ENCODE results near the gene ADGRF3.
"Not testable (repeated sequence)": the region's sequence is repeated elsewhere in the genome, so short reads cannot be mapped to it uniquely, and the experiment has no call there.

Gene ADGRF3

DNA sequence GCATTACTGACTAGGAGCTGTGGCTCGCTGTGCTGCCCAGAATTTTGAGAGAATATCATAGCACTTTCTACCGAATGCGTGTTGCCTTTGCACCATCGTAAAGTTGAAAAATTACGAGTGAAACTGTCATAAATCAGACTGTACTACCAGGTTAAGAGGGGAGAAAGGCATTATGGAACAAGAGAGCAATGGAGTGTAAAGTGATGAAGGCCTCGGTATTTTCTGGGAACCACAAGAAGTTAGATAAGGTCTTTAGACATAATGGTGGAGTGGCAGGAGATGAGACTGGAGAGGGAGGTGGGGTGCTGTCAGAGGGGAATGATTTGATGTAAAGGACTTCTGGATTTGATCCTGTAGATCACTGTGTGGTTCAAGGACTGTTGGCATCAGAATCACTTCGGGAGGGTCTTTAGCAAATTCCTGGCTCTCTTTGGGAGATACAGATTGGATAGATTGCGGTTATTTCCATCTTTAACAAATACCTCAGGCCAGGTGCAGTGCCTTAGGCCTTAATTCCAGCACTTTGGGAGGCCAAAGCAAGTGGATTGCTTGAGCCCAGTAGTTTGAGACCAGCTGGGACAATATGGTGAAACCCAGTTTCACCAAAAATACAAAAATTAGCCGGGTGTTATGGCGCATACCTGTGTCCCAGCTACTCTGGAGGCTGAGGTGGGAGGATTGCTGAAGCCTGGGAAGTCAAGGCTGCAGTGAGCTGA lies 4.9 kb upstream of the ADGRF3 start:
- no peak for DNase-seq

DNA sequence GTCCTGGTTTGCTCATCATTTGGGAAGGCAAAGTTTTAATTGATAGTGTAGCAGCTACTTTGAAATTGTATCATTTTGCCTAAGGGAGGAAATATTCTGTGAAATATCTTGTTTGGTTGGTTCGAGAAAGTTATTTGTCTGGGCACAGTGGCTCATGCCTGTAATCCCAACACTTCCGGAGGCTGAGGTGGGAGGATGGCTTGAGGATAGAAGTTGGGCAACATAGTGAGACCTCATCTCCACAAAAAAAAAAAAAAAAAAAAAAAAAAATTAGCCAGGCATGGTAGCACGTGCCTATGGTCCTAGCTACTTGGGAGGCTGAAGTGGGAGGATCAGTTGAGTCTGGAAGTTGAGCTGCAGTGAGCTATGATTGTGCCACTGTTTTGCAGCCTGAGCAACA lies 3.1 kb upstream of the ADGRF3 start:
- DNase-seq: no peak

DNA sequence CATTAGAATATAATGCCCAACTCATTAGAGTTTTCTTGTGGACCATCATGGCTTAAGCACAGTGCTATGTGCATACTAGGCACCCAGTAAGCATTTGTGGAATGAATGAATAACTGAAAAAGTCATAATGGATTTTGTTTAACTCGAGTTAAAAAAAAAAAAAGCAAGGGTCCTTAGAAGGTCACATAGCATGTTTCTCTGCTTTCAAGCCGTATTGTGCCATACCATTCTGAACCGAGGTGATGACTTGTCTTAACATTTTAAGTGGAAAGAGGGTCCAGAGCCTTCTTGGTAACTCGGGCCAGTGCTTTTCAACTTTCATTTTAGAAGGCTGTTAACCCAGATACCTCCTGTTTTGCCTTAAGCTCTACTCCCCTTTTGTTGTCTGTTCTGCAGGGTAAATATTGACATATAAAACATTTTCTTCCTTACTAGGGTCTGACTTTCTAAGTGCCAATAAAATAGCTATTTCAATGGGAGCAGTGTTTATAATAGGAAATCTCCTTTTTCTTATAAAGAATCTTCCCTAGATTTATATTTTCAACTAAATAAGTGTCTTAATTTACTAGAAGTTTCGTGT lies 787 bp upstream of the ADGRF3 start:
- DNase-seq: no peak

DNA sequence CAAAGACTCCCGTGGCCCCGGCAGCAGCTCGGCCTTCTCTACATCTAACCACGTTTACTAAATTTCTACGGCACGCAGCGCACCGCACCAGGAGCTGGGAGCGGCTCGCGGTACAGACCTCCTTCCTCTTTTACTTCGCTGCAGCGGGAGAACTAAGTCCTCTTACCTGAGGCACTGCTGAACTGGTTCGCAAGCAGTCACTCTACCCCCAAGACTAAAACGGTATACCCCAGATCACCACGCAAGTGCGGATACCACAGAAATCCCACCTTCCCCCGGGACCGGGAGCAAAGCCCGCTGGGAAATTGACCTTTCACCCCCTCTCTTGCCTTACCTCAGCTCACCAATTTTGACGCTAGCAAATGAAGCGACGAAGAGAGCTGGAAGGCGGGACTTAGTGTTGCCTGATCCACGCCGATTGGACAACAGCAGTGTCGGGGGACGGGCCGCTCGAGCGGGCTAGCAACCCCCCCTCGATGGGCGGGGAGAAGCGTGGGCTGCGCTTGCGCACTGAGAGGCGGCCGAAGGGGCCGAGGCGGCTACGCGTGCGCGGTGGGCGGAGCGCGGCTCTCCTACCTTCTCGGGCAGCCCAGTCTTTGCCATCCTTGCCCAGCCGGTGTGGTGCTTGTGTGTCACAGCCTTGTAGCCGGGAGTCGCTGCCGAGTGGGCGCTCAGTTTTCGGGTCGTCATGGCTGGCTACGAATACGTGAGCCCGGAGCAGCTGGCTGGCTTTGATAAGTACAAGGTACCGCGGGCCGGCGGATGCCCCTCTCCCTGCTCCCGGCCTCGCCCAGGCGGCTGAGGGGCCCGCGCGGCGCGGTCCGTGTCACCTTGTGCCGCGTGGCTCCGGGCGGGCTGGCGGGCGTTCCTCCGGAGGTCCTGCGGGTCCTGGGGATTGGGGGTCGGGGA lies 790 bp downstream of the ADGRF3 start, which contains the start of gene SELENOI:
TSS of gene SELENOI (plus strand) at position 599 of the 909 bp plus-strand sequence. CDS start at position 689, 90 bp downstream.
- peak; percentile 99 for DNase-seq

DNA sequence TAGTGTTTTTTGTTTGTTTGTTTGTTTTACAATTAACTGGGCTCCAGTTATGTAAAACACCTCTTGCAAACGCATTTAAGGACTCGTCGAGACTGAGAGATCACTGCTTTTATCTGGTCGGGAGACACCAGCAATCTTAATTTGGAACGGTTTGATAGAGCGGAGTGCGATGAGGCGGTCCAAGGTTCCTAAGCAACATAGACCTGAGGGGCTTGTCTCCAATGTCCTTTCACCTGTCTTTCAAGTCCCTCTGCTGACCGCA lies 1.4 kb downstream of the ADGRF3 start:
- DNase-seq: no peak

DNA sequence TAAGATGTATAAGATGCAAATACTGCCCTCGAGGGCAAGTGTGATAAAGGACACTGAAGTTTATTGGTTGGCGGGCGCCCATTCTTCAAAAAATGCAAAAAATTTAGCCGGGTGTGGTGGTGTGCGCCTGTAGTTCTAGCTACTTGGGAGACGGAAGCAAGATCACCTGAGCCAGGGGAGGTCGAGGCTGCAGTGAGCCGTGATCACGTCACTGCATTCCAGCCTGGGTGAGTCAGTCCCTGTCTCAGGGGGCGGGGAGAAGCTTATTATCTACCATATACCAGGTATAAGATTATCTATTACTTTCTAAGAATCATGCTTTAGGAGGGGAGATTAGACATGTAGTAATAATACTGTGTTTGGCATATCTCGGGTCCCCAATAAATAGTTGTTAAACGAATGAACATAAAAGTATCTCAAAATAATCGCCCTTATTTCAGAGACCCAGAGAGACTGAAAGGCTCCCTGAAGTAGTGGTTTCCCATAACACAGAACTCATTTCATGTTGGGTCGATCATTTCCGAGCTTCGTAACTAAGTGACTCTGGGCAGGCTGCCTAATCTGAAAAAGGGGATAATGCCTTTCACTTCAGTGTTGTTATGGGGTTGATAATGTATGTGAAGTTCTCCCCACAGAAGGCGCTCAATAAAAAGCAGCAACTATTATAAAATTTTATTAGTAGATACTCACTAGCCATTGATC lies 1.9 kb downstream of the ADGRF3 start:
- no peak for DNase-seq

DNA sequence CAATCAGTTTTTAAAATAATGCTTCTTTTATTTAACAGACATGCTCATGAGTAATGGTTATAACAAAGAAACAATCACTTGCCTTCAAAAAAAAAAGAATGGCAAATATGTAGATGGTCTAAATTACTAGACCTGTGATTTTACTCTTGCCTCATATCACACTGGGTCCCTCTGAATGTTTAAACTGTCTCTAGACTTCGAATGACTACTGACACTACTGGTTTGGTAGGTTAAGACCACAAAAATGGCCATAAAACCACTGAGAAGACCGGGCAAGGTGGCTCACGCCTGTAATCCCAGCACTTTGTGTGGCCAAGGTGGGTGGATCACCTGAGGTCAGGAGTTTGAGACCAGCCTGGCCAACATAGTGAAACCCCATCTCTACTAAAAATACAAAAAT lies 5.8 kb downstream of the ADGRF3 start:
- DNase-seq: no peak

DNA sequence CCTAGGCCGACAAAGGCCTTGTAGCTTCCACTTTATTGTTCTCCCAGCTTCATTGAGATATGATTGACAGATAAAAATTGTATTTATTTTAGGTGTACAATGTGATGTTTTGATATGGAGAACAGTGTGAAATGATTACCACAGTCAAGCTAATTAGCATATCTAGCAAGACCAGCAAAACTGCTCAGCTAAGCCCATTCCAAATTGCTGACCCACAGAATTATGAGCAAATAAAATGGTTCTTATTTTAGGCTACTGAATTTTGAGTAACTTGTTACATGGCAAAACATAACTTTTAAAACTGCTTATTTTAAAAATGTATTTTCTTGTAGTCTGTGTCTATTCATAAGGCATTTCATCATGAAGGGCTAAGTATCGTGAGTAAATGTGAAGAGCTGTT lies 9.3 kb downstream of the ADGRF3 start:
- no peak for DNase-seq

DNA sequence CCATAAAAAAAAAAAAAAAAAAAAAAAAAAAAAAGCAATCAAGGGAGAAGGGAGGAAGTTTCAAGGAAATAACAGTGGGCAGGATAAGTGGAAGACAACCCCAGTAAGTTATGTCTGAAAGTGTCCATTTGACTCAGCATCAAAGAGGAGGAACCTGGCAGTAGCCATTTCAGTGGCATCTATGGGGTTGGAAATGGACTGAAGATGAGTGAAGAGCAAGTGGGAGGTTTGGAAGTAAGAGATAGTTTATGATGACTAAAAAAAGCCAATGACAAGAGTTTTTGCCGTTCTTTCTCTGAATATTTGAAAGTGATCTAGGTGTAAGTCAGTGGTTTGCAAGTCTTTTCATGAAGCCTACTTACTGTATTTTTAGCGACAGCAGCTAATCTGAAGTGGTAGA lies 9.9 kb downstream of the ADGRF3 start:
- DNase-seq: no peak

DNA sequence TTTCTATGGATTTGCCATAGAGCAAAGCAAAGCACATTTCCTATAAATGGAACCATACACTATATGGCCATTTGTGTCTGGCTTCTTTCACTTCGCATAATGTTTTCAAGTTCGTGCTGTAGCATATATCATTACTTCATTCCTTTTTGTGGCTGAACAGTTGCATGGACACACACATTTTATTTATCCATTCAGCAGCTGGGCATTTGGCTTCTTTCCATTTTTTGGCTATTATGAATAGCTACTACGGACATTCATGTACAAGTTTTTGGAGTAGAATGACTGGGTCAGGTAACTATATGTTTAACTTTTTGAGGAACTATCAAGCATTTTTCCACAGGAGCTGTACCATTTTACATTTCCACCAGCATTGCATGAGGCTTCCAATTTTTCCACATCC lies 11.4 kb downstream of the ADGRF3 start:
- DNase-seq: no peak

DNA sequence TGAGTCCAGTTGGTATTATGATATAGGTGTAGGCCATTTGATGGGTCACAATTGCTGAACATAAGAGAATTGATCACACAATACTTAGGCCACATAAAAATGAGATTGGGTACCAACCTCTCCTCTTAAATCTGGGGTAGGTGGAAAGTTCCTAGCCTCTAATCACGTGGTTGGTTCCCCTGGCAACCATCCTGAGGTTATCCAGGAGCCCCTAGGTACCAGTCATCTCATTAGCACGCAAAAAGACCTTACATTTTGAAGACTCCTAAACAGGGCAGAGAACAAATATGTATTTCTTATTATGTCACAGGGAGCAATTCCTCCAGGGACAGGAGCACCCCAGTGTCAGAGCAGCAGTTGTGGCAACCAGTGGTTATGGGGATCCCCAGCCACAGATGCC lies 13.3 kb downstream of the ADGRF3 start:
- no peak for DNase-seq

DNA sequence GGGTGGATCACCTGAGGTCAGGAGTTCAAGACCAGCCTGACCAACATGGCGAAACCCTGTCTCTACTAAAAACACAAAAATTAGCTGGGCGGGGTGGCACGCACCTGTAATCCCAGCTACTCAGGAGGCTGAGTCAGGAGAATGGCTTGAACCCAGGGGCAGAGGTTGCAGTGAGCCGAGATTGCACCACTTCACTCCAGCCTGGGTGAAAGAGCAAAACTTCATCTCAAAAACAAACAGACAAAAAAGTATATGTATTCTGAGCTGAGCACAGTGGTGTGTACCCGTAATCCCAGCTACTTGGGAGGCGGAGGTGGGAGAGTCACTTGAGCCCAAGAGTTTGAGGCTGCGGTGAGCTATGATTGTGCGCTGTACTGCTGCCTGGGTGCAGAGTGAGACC lies 15.3 kb downstream of the ADGRF3 start:
- not testable (repeated sequence) for DNase-seq

DNA sequence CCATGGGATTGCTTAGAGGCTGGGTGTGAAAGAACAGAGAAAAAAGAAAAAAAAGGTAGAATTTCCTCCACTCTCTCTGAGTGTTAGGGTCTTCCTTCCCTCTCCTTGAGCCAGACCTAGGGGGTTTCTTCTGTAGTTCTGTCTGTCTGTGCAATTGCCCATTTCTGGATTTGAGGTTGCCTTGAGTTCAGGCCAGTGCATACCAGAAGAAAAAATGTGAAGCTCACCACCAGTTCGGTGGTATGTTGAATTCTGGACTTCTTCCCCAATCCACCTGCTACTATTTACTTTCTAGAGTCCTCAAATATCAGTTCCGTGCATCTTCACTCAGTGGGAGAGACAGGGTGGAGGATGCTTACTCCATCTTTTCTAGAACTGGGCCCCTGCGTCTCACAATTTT lies 16.0 kb downstream of the ADGRF3 start:
- no peak for DNase-seq

DNA sequence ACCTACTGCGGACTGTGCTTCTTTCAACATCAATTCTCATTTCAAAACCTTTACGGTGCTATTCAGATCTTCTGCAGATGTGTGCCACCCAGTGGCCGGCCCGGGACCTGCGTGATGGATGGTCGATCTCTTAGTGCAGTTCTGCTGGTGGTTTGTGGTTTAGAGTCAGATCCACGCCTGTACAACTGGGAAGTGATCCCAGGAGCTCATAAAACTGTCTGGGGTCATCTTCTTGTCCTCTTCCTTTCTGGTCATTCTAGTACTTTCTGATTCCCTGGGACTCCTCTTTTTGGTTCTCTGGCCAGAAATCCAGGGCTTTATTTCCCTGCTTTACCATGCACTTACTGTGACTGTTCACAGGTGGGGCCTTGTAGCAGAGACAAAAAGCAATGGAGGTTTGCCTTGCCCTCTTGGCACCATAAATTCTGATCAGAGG lies 16.5 kb downstream of the ADGRF3 start:
- peak; percentile 62 for DNase-seq

DNA sequence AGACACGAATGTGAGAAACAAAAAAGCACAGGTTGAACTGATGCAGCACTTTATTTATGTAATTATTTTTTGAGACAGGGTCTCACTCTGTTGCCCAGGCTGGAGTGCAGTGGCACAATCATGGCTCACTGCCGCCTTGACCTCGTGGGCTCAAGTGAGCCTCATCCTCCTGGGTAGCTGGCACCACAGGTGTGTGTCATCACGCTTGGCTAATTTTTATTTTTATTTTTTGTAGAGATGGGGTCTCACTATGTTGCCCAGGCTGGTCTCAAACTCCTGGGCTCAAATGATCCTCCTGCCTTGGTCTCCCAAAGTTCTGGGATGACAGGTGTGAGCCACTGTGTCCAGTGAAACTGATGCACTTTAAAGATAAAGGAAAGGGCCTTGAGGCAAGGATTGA lies 17.5 kb downstream of the ADGRF3 start:
- not testable (repeated sequence) for DNase-seq

DNA sequence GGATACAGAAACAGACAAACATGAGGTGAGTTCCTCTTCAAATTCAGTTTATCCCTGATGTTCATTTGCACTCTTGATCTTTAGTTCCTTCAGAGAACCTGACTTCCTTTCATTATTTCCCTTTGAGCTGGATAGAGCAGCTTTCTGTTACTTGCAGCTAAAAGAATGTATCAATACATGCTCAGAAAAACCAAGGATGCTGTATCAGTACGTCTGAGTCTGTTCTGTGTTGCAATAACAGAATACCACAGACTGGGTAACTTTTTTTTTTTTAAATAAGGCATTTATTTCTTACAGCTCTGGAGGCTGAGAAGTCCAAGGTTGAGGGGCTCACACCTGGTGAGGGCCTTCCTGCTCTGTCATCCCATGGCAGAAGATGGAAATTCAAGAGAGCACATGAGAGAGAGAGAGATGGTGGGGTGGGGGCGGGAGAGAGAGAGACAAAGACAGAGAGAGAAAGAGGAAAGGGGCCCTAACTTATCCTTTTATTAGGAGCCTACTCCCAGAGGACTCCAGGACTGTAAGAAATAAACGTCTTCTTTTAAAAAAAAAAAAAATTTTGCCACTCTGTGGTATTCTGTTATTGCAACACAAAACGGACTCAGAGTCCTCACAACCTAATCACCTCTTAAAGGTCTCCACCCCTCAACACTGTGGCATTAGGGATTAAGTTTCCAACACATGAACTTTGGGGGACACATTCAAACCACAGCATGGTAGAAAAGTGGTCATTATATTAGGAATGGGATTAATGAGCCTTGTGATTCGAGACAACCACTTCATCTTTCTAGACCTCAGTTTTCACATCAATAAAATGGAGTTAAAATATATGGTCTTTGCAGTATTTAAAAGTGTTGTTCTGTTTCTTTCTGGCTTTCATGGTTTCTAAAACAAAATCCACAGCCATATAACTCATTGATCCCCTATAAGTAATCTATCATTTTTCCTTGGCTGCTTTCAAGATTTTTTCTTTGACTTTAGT lies 19.0 kb downstream of the ADGRF3 start:
- no peak for DNase-seq

DNA sequence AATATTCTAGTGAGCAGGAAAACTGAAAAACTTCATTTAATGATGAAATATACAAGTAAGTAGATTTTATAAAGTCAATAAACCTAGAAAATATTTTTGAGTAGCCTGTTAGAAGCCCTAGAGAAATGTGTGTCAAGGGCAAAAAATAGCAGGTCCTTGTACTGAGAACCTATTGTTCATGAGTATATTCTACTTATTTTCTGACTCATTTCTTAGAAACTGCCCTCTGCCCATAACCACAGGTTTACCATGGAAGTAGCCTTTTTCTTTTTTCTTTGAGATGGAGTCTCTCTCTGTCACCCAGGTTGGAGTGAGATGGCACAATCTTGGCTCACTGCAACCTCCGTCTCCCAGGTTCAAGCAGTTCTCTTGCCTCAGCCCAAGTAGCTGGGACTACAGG lies 20.1 kb downstream of the ADGRF3 start:
- no peak for DNase-seq

DNA sequence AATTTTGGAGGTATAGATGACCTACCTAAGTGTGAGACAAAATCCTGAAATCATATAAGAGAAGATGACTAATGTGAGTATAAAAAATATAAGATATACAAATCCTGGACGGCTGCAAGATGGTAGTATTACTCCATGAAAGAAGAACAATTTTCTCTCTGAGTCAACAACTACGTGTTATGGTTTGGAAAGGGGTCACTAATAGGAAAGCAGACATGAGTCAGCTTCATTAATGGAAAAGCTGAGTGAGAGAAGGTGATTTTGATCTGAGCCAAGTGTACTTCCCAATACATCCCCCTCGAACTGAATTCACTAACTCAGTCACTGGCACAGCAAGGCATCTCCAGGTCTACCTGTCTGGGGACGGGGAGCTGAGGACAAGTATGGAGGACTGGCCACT lies 20.7 kb downstream of the ADGRF3 start:
- DNase-seq: no peak

DNA sequence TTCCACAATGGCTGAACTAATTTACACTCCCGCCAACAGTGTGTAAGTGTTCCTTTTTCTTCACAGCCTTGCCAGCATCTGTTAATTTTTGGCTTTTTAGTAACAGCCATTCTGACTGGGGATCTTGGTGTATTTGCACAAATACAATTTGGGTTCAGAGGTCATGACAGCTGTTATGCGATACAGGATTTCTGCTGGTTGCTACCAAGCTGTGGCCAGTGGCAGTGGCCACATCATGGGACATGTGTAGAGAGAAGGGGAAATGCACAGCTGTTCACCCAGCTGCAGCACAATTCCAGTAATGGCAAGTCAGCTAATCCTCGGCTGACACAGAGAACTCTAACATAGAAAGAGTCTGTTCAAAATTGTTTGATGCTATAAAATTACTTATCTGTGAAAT lies 21.7 kb downstream of the ADGRF3 start:
- no peak for DNase-seq

DNA sequence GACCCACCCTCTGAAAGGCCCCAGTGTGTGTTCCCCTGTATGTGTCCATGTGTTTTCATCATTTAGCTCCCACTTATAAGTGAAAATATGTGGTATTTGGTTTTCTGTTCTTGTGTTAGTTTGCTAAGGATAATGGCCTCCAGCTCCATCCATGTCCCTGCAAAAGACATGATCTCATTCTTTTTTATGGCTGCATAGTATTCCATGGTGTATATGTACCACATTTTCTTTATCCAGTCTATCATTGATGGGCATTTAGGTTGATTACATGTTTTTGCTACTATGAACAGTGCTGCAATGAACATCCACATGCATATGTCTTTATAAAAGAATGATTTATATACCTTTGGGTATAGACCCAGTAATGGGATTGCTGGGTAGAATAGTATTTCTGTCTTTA lies 22.1 kb downstream of the ADGRF3 start:
- not testable (repeated sequence) for DNase-seq

DNA sequence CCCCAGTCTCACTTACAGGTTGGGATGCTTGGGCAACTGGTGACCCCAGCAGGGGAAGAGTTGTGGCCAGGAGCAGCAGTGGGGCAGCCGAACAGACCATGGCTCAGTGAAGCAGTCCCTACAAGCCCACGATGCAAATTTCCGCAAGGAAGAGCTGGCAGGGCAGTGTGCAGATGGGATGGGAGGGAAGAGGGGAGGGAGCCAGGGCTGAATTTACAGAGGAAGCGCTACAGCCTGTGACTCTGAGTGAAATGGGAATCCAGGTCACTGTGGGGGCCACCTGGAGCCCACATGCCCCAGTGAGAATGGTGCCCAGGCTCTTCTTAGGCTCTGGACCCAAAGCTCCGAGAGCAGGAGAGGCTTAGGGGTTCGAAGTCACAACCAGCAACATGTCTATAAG lies 27.6 kb downstream of the ADGRF3 start:
- no peak for DNase-seq
